ENCODE data around the gene DCTN1.

Gene DCTN1

DNA sequence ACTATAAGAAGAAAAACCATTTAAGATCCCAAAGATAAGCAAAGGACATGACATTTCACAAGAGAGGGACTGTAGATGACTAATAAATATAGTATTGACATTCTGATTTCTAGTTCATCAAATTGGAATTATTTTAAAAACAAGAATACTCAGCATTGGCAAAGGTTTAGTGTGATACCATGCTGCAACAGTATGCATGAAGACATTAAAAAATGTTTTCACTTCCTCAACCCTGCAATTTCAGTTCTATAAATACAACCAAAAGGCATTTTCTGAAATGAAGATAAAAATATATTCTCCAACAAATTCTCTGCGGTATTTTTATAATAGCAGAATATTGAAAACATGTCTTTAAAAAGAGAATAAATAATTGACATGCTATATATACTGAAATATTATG is 39.2 kb upstream of the DCTN1 start:
- Histone ChIP-seq H3K36me3 (ENCODE audit: insufficient read depth, low read length) (peaks cover 3% of the 10 kb centered on the region), H2AFZ (ENCODE audit: low read depth, low read length) (no peak overlapping the region), H3K4me1 (ENCODE audit: insufficient read depth, low read length) (peaks cover 4% of the 10 kb centered on the region), H3K27me3 (ENCODE audit: insufficient read depth, low read length) (no peaks in the 10 kb centered on the region), H3K4me3 (ENCODE audit: low read length) (no peak overlapping the region), H3K9me3 (ENCODE audit: low read length) (peaks cover 2% of the 10 kb centered on the region)

DNA sequence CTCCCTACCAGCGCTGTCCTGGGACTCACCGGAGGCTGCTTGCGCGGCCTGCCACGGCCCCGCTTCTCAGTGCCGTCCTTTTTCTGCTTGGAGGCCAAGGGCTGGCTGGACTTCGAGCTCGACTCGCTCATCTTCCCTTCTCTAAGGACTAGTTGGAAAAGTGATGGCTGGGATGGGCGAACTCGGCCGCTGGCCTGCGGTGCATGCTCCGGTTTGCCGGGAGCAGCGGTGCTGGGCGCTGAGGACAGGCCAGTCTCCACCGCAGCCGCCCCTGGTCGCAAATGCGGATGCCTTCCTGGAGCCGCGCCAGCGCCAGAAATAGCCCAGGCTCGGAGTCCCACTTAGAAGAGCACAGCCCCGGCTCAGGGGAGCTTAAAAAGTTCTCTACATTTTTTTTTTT is 38.2 kb upstream of the DCTN1 start:
- no peak overlapping the region for H3K4me3 ChIP-seq (ENCODE audit: low read length)
- peaks cover 4% of the 10 kb centered on the region for H3K4me1 ChIP-seq (ENCODE audit: insufficient read depth, low read length)
- H2AFZ ChIP-seq (ENCODE audit: low read depth, low read length), result no peak overlapping the region
- no peaks in the 10 kb centered on the region for H3K36me3 ChIP-seq (ENCODE audit: insufficient read depth, low read length)
- peaks cover 2% of the 10 kb centered on the region for H3K9me3 ChIP-seq (ENCODE audit: low read length)
- H3K27me3 ChIP-seq (ENCODE audit: insufficient read depth, low read length), result no peaks in the 10 kb centered on the region

DNA sequence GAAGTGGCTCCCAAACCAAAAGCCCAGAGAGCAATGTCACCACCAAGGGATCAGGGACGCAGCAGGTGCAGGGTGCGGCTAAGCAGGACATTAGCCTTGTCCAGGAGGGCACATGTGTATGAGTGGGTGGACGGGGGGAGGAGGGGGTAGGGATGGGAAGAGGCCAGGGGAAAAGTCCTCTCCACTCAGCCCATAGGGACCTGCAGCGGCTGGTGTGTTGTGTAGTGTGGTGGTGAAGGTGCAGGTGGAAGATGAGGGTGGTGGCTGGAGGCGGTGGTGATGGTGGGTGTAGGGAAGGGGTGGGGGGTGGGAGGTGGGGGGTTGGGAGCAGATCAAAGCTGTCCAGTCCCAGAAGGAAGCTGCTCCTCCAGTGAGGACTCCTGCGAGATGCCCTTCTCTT is 37.7 kb upstream of the DCTN1 start:
- H3K4me1 ChIP-seq (ENCODE audit: insufficient read depth, low read length), result peaks cover 4% of the 10 kb centered on the region
- no peaks in the 10 kb centered on the region for H3K27me3 ChIP-seq (ENCODE audit: insufficient read depth, low read length)
- H3K4me3 ChIP-seq (ENCODE audit: low read length), result no peak overlapping the region
- peaks cover 2% of the 10 kb centered on the region for H3K9me3 ChIP-seq (ENCODE audit: low read length)
- no peaks in the 10 kb centered on the region for H3K36me3 ChIP-seq (ENCODE audit: insufficient read depth, low read length)
- no peak overlapping the region for H2AFZ ChIP-seq (ENCODE audit: low read depth, low read length)

DNA sequence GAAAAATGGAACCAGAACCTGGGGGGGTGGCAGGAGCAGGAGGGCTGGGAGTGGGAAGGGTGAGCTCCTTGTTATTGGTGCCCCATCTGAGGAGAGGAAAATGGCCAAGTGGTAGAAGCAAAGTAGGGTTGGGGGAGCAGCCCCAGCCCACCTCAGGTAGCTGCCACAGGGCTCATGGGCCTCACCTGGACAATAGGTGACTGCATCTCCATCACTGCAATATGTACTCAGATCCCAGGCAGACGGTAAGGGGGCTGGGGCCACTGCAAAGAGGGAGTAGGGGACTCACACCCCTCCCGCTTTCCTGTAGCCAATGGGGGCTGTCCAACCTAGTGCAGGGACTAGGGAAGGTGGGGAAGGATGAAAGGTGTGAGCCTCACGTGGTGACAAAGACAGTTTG is 37.1 kb upstream of the DCTN1 start:
- no peaks in the 10 kb centered on the region for H3K27me3 ChIP-seq (ENCODE audit: insufficient read depth, low read length)
- no peaks in the 10 kb centered on the region for H3K36me3 ChIP-seq (ENCODE audit: insufficient read depth, low read length)
- no peak overlapping the region for H2AFZ ChIP-seq (ENCODE audit: low read depth, low read length)
- peaks cover 2% of the 10 kb centered on the region for H3K4me1 ChIP-seq (ENCODE audit: insufficient read depth, low read length)
- H3K9me3 ChIP-seq (ENCODE audit: low read length), result peaks cover 2% of the 10 kb centered on the region
- no peak overlapping the region for H3K4me3 ChIP-seq (ENCODE audit: low read length)

DNA sequence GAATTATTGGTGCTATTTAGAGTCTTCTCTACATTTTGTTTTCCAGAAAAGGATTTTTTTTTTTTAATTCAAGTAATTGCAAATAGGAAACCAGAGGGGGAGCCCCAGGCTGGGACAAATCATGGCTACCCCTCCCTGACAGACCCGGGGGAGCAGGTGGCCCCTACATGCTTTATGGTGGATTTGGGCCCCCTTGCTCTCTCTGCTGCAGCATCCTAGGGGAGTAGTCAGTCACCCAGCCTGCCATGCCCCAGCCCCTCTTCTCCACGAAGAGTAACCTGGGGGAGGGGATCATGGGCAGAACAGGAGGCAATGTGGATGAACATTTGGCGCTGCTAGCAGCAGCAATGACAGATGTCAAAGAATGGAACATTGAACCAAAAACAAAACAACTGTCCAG is 36.7 kb upstream of the DCTN1 start:
- no peaks in the 10 kb centered on the region for H3K36me3 ChIP-seq (ENCODE audit: insufficient read depth, low read length)
- no peak overlapping the region for H3K4me3 ChIP-seq (ENCODE audit: low read length)
- peaks cover 2% of the 10 kb centered on the region for H3K9me3 ChIP-seq (ENCODE audit: low read length)
- no peak overlapping the region for H2AFZ ChIP-seq (ENCODE audit: low read depth, low read length)
- no peaks in the 10 kb centered on the region for H3K4me1 ChIP-seq (ENCODE audit: insufficient read depth, low read length)
- H3K27me3 ChIP-seq (ENCODE audit: insufficient read depth, low read length), result no peaks in the 10 kb centered on the region

DNA sequence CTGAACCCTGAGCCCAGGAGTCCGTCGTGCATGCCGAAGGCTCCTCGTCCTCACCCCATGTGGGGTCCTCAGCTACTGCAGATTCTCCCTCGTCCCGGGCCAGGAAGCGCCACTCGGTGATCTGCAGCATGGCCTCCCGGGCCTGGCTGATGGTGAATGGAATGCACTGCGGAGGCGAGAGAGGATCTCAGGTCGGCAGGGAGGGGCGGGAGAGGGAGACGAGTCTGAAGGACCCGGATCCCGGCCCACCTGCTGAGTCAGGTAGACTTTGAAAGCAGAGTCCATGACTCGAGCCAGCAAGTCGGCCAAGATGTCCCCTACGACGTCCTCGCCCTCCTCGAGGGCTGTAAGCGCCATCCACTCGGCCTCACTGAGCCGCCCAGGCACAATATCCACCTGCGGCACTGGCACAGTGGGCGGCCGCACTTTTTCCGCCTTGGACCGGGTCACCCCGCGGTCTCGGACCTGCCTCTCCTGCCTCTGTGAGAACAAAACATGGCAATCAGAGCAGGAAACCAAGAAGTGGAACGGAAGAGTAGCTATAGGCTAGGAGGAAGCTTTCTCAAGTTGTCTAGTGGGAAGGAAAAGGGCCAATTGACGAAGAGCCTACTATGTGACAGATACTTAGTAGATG is 35.8 kb upstream of the DCTN1 start:
- no peaks in the 10 kb centered on the region for H3K36me3 ChIP-seq (ENCODE audit: insufficient read depth, low read length)
- H3K4me3 ChIP-seq (ENCODE audit: low read length), result no peak overlapping the region
- peaks cover 2% of the 10 kb centered on the region for H3K9me3 ChIP-seq (ENCODE audit: low read length)
- H3K4me1 ChIP-seq (ENCODE audit: insufficient read depth, low read length), result no peaks in the 10 kb centered on the region
- H2AFZ ChIP-seq (ENCODE audit: low read depth, low read length), result no peak overlapping the region
- peaks cover 3% of the 10 kb centered on the region for H3K27me3 ChIP-seq (ENCODE audit: insufficient read depth, low read length)

DNA sequence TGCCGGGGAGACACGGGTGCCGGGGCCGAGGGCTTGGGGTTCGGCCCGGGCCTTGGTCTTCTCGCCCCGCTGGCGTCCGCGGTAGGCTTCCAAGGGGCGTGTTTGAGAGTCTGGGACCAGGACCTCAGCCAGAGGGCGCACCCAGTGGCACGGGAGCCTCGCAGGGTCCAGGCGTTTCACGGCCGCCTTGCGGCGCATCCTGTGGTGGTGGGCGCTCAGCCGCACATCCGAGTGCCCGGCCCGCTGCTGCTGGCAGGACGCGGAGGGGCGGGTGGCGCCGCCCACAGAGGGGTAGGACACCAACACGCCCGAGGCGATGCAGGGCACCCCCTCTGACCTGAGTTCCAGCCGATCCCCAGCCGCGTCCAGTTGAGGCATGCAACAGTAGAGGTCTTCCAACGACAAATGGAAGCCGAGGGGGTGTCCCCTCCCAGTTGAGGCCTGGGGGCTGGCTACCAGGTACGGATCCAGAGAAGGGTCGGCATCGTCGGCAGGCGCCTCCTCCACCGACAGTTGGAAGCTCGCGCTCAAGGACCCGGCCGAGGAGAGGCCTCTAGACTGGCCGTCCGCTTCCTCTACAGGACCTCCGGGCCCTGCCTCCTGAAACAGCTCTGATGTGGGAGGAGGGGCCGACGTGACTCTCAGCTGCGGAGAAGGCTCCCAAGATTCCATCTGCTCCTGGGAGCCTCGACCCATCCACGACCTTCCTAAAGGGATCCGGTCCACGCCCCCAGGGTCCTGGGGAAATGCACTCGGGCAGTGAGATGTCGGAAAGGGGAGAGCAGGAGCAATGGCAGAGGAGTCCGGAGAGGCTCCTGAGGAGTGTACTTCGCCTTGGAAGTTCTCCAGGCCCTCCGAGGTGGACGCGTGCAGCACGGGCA is 35.0 kb upstream of the DCTN1 start:
- H3K9me3 ChIP-seq (ENCODE audit: low read length), result peaks cover 2% of the 10 kb centered on the region
- peaks cover 3% of the 10 kb centered on the region for H3K27me3 ChIP-seq (ENCODE audit: insufficient read depth, low read length)
- no peak overlapping the region for H3K4me3 ChIP-seq (ENCODE audit: low read length)
- no peaks in the 10 kb centered on the region for H3K36me3 ChIP-seq (ENCODE audit: insufficient read depth, low read length)
- no peaks in the 10 kb centered on the region for H3K4me1 ChIP-seq (ENCODE audit: insufficient read depth, low read length)
- no peak overlapping the region for H2AFZ ChIP-seq (ENCODE audit: low read depth, low read length)

DNA sequence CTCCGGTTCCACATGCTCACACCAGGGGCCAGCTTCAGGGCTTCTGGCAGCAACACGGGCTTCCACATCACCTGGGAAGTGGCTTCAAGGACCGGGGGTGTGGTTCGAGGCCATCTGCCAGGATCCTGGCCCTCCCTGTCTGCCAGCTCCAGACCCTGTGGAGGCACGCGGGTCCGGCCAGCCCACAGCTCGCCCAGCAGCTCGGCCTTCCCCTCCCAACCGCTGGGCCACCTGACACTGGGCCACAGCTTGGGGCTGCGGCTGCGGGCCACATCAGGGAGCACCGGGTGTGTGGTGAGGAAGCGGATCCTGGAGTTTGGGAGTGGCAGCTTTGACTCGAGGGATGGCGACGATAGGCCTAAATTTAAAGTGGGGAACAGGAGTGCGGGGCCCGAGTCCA is 34.3 kb upstream of the DCTN1 start:
- H3K36me3 ChIP-seq (ENCODE audit: insufficient read depth, low read length), result no peaks in the 10 kb centered on the region
- H3K4me3 ChIP-seq (ENCODE audit: low read length), result no peak overlapping the region

DNA sequence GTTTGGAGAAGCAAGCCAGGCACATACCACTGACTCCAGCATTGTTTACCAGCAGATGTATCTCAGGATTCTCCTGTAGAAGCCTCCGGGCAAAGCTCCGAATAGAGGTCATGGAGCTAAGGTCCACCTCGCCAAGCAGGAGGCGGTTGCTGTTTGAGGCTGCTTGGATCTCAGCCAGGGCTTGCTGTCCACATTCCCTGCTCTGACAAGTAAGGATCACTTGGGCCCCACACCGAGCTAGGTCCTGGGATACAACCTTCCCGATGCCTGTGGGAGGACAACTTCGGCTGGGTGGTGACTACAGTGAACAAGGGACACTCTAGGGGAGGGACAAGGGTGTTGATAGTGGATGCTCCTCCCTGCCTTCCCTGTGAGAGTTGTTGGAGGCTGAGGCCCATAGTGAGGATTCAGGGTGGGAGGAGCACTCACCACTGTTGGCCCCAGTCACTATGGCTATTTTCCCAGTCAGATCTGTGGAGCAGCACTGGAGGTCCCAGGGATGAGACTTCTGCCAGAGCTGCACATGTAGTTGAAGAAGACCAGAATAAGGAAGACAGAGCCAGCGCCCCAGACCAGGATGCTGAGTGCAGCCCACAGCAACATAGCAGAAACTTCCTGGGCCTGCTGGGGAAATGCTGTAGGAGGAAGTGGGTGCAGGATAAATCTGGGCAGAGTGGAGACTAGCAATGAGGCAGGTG is 33.0 kb upstream of the DCTN1 start:
- Histone ChIP-seq H3K4me3 (ENCODE audit: low read length) (no peak overlapping the region), H3K36me3 (ENCODE audit: insufficient read depth, low read length) (no peaks in the 10 kb centered on the region), H3K9me3 (ENCODE audit: low read length) (peaks cover 2% of the 10 kb centered on the region), H2AFZ (ENCODE audit: low read depth, low read length) (no peak overlapping the region), H3K27me3 (ENCODE audit: insufficient read depth, low read length) (peaks cover 3% of the 10 kb centered on the region), H3K4me1 (ENCODE audit: insufficient read depth, low read length) (no peaks in the 10 kb centered on the region)

More for the DNA sequence above, 34.3 kb upstream of the DCTN1 start:
- no peak overlapping the region for H2AFZ ChIP-seq (ENCODE audit: low read depth, low read length)
- peaks cover 2% of the 10 kb centered on the region for H3K9me3 ChIP-seq (ENCODE audit: low read length)
- H3K27me3 ChIP-seq (ENCODE audit: insufficient read depth, low read length), result peaks cover 3% of the 10 kb centered on the region
- H3K4me1 ChIP-seq (ENCODE audit: insufficient read depth, low read length), result no peaks in the 10 kb centered on the region

DNA sequence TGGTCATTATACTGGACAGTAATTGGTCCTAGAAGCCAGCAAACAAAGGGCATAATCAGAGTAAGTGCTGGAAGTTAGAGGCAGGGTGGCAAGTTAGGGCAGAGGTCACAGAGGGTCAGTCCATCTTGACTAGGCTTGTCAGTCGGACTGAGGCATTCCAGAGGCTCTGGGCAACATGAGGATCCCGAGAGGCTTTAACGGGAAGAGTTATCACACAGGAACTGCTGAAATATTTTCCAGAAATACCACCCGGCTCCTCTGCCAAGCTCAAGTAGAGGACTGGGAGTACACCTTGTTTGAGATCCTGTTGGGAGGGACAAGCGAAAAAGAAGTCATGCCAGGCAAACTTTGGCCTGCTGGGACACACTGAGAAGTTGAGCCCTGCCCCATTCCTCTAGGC is 27.6 kb upstream of the DCTN1 start:
- H2AFZ ChIP-seq (ENCODE audit: low read depth, low read length), result no peak overlapping the region
- no peak overlapping the region for H3K4me3 ChIP-seq (ENCODE audit: low read length)
- H3K9me3 ChIP-seq (ENCODE audit: low read length), result no peaks in the 10 kb centered on the region
- peaks cover 5% of the 10 kb centered on the region for H3K27me3 ChIP-seq (ENCODE audit: insufficient read depth, low read length)
- no peaks in the 10 kb centered on the region for H3K4me1 ChIP-seq (ENCODE audit: insufficient read depth, low read length)
- no peaks in the 10 kb centered on the region for H3K36me3 ChIP-seq (ENCODE audit: insufficient read depth, low read length)

DNA sequence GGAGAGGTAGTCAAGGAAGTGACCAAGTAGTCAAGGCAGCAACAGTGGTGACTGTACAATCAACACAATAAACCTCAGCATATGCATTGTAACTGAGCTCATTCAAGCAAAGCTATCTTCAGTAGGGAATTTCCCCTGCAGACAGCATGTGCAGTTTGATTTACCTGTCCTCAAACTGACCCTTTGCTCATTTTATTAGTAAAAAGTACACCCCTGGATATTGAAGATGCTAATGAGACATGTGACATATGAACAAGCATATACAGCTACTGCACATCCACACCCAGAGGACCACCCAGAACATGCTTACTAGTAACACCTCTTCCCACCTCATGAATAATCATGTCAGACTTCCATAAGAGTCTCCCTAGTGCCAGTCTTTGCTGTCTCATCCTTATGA is 25.9 kb upstream of the DCTN1 start:
- H2AFZ ChIP-seq (ENCODE audit: low read depth, low read length), result no peak overlapping the region
- H3K4me1 ChIP-seq (ENCODE audit: insufficient read depth, low read length), result no peaks in the 10 kb centered on the region
- no peak overlapping the region for H3K4me3 ChIP-seq (ENCODE audit: low read length)
- H3K36me3 ChIP-seq (ENCODE audit: insufficient read depth, low read length), result no peaks in the 10 kb centered on the region
- peaks cover 2% of the 10 kb centered on the region for H3K27me3 ChIP-seq (ENCODE audit: insufficient read depth, low read length)
- H3K9me3 ChIP-seq (ENCODE audit: low read length), result no peaks in the 10 kb centered on the region

DNA sequence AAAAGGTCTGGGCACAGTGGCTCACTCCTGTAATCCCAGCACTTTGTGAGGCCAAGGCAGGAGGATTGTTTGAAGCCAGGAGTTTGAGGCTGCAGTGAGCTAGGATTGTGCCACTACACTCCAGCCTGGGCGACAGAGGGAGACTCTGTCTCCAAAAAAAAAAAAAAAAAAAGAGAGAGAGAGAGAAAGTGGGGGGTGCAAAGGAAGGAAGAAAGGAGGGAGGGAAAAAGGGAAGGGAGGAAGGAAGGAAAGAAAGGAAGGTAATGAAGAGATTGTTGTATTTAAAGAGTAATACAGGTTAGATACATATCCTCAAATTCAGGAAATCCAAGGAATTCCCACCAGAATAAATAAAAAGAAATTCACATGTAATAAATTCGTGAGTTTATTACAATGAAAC is 21.8 kb upstream of the DCTN1 start:
- no peaks in the 10 kb centered on the region for H3K36me3 ChIP-seq (ENCODE audit: insufficient read depth, low read length)
- H3K4me3 ChIP-seq (ENCODE audit: low read length), result no peak overlapping the region
- H2AFZ ChIP-seq (ENCODE audit: low read depth, low read length), result no peak overlapping the region
- H3K4me1 ChIP-seq (ENCODE audit: insufficient read depth, low read length), result no peaks in the 10 kb centered on the region
- H3K27me3 ChIP-seq (ENCODE audit: insufficient read depth, low read length), result peaks cover 1% of the 10 kb centered on the region
- no peaks in the 10 kb centered on the region for H3K9me3 ChIP-seq (ENCODE audit: low read length)

DNA sequence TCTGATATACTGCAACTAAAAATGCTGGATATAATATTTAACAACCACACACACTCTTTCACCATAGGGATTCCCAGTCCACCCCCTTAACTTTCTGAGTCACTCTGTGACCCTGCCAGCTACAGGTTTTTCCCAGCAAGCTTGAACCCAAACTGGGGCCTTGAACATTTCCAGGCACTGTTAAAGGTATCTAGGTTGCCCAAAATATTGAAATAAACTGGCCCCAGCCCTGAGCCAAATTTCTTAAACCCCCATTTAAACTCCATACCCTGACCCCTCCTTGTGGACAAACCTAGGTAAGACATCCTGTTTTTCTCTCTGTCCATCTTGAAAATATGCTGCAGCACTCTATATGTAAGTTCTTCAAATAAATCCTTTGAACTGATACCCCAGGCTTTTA is 19.7 kb upstream of the DCTN1 start:
- Histone ChIP-seq H3K36me3 (ENCODE audit: insufficient read depth, low read length) (no peaks in the 10 kb centered on the region), H3K27me3 (ENCODE audit: insufficient read depth, low read length) (no peaks in the 10 kb centered on the region), H3K9me3 (ENCODE audit: low read length) (no peaks in the 10 kb centered on the region), H3K4me3 (ENCODE audit: low read length) (no peak overlapping the region), H2AFZ (ENCODE audit: low read depth, low read length) (no peak overlapping the region), H3K4me1 (ENCODE audit: insufficient read depth, low read length) (no peaks in the 10 kb centered on the region)

Data from neuron (in vitro differentiated cells).